Stimulated activated CD4-positive, alpha-beta T cell treated with anti-CD3 and anti-CD28 coated beads, Interleukin-1b, Interleukin-23, amount 100 ng/mL, for 48 hours (primary cell): Measurements from ENCODE around the gene GPR39.

Experiments
- DNase-seq: peaks from one replicate; pipeline ENCODE4 v3.0.0-alpha.2; 2020

The GPR39 gene

GRCh38 chr2:132607426-132608090 lies 191.0 kb downstream of the GPR39 start:
- no peak for DNase-seq

- no peak for DNase-seq
These were observed 191.7 kb downstream of the GPR39 start for GRCh38 chr2:132608311-132608710.

GRCh38 chr2:132609101-132609890 lies 192.7 kb downstream of the GPR39 start:
- DNase-seq, result no peak

- no peak for DNase-seq
These were observed 195.1 kb downstream of the GPR39 start for GRCh38 chr2:132611719-132612118.

GRCh38 chr2:132615329-132616085 lies 198.9 kb downstream of the GPR39 start:
- DNase-seq, result no peak

GRCh38 chr2:132617989-132618388 lies 201.4 kb downstream of the GPR39 start:
- DNase-seq, result no peak

GRCh38 chr2:132618734-132619133 lies 202.1 kb downstream of the GPR39 start:
- no peak for DNase-seq

GRCh38 chr2:132620115-132620514 lies 203.5 kb downstream of the GPR39 start:
- DNase-seq, result no peak

GRCh38 chr2:132621131-132621875 lies 204.7 kb downstream of the GPR39 start:
- no peak for DNase-seq

- no peak for DNase-seq
These were observed 206.7 kb downstream of the GPR39 start for GRCh38 chr2:132623096-132623839.

- no peak for DNase-seq
These were observed 210.9 kb downstream of the GPR39 start for GRCh38 chr2:132627536-132627935.

GRCh38 chr2:132632000-132632649 lies 215.5 kb downstream of the GPR39 start:
- DNase-seq, result no peak

GRCh38 chr2:132633635-132634034 lies 217.0 kb downstream of the GPR39 start:
- DNase-seq, result no peak

GRCh38 chr2:132636346-132636745 lies 219.7 kb downstream of the GPR39 start:
- no peak for DNase-seq

GRCh38 chr2:132638313-132639040 lies 221.9 kb downstream of the GPR39 start:
- DNase-seq, result no peak

- DNase-seq, result no peak
These were observed 223.5 kb downstream of the GPR39 start for GRCh38 chr2:132640116-132640515.

- no peak for DNase-seq
These were observed 225.2 kb downstream of the GPR39 start for GRCh38 chr2:132641819-132642218.

GRCh38 chr2:132642415-132642814 lies 225.8 kb downstream of the GPR39 start:
- DNase-seq, result no peak

GRCh38 chr2:132645176-132645575 lies 228.6 kb downstream of the GPR39 start:
- DNase-seq, result no peak

GRCh38 chr2:132645722-132646539 lies 229.3 kb downstream of the GPR39 start:
- DNase-seq, result no peak
